Transverse colon (tissue), 4 donors: Measurements from ENCODE around the gene NELL2. TPM values are rescaled to one million over a fixed set of nuclear protein-coding genes. Genes with fewer than 3 reads are reported as not detected.

Experiments used
- DNase-seq: peaks from one replicate; pipeline ENCODE4 v3.0.0-alpha.2; 2019
- H3K27ac ChIP-seq, 4 donors: fragments of 200-600 bp; sonication (generic); 2 replicates each; pipeline ENCODE4 v1.5.1; 2016 to 2018; ENCODE audit warnings: inconsistent platforms in 4 of 4
- H3K27me3 ChIP-seq: fragments of 200-600 bp; sonication (generic); 2 replicates; pipeline ENCODE4 v1.5.1; 2017; ENCODE audit warnings: inconsistent platforms
- H3K36me3 ChIP-seq, 4 donors: fragments of 200-600 bp; sonication (generic); 2 replicates each; pipeline ENCODE4 v1.5.1; 2017 to 2019; ENCODE audit warnings: inconsistent platforms in 4 of 4
- H3K4me1 ChIP-seq, 4 donors: fragments of 200-600 bp; sonication (generic); 2 replicates each; pipeline ENCODE4 v1.5.1; 2017 to 2020; ENCODE audit warnings: inconsistent platforms in 4 of 4
- H3K4me3 ChIP-seq, 4 donors: fragments of 200-600 bp; sonication (generic); 1 replicate in 1 of 4; 2 replicates in 3 of 4; pipeline versions ENCODE4 v1.5.1 to v1.6.1; 2017 to 2019; ENCODE audit warnings: inconsistent platforms in 4 of 4
- H3K9me3 ChIP-seq, 2 donors: fragments of 200-600 bp; sonication (generic); 2 replicates each; pipeline ENCODE4 v1.5.1; 2017 to 2019; ENCODE audit warnings: inconsistent platforms in 2 of 2
- CTCF ChIP-seq, 5 experiments: fragments of 200-600 bp in 3 of 5; fragments of 450-650 bp in 2 of 5; sonication (generic) in 3 of 5; IDR thresholded peaks; 1 replicate in 2 of 5; 2 replicates in 3 of 5; pipeline ENCODE4 v1.5.1; 2016 to 2017; ENCODE audit warnings: antibody characterized with exemption in 5 of 5, inconsistent platforms in 3 of 5, mild to moderate bottlenecking in 2 of 5, moderate library complexity in 1 of 5
- EP300 ChIP-seq: sonication (generic); formaldehyde crosslinking; IDR thresholded peaks from one replicate; pipeline ENCODE4 v1.6.1; 2017; ENCODE audit warnings: antibody characterized with exemption, low read depth
- POLR2A ChIP-seq: fragments of 450-650 bp; IDR thresholded peaks from one replicate; pipeline ENCODE4 v1.6.1; 2016; ENCODE audit warnings: antibody characterized with exemption, mild to moderate bottlenecking, moderate library complexity
- POLR2AphosphoS5 ChIP-seq, 3 donors: sonication (generic); formaldehyde crosslinking; IDR thresholded peaks; one replicate each; pipeline ENCODE4 v1.6.1; 2016; ENCODE audit warnings: antibody characterized with exemption in 3 of 3
- WGBS, 2 donors: methylation state at CpG; one replicate each; pipeline ENCODE4 v1.1.5; 2018; ENCODE audit warnings: low coverage in 1 of 2; 5-methylcytosine and 5-hydroxymethylcytosine counted together
- in situ Hi-C, 4 donors: fragments of 200-750 bp; cut with MboI; loops; one replicate each; pipeline versions ENCODE4 v1.15.0 to v1.15.1; 2017; ENCODE audit warnings: low sequenced_read_pairs in 3 of 4, low pct_ligation_motif_present in 1 of 4, low pct_unique_long_range_greater_than_20kb in 1 of 4
- intact Hi-C: fragments of 100-400 bp; cut with DNase I; formaldehyde crosslinking; loops from one replicate; pipeline ENCODE4 v1.15.1; 2023; ENCODE audit warnings: low total_unique reads
- total RNA-seq, 4 donors: library from RNA; depleted of rRNA; stranded (reverse); fragments of >200 nt; gene quantifications; one replicate each; pipeline ENCODE4 v1.1.0, GENCODE V29; 2016

The NELL2 gene
- total RNA-seq, 4 donors from 2014 or later, result 1.4 to 10.5 (median 9.5) TPM

- no peak for TF ChIP-seq POLR2AphosphoS5 (IDR thresholded peaks at IDR 0.05)
- no peak for TF ChIP-seq POLR2A
- TF ChIP-seq CTCF (IDR thresholded peaks at IDR 0.05), result no peak
- TF ChIP-seq EP300, result no peak
- in situ Hi-C loops (no loop called here), intact Hi-C loops (no loop called here)
- Histone ChIP-seq H3K27ac (no peak overlapping the region), H3K4me3 (no peak overlapping the region), H3K9me3 (no peaks in the 10 kb centered on the region), H3K27me3 (no peaks in the 10 kb centered on the region), H3K4me1 (no peaks in the 10 kb centered on the region), H3K36me3 (no peaks in the 10 kb centered on the region)
- DNase-seq, result no peak
Measured at GRCh38 chr12:44490181-44490580, 385.9 kb downstream of the NELL2 start.

DNA sequence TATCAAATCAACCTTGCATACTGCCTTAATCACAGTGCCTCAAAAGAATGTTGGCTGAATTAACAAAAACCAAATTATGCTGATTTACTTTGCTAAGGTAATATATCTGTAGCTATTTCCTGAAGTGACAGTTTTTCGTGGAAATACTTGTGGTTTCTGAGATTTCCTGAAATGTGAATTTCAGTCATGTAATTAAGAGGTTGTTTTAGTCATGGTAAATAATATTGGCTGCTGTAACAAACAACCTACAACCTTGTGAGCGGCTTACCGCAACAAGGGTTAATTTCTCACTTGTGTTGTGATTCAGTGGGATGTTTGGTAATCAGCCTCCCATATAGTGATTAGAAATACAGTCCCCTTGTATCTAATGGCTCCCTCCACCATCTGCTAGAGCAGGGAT, 387.9 kb downstream of the NELL2 start:
- 36 to 83% methylated on average over 1 to 3 of the region's 3 CpGs for WGBS, 2 donors
- in situ Hi-C loops (no loop called here), intact Hi-C loops (no loop called here)
- H3K27me3 ChIP-seq, result no peaks in the 10 kb centered on the region
- H3K9me3 ChIP-seq, result no peaks in the 10 kb centered on the region
- H3K4me1 ChIP-seq, result no peaks in the 10 kb centered on the region
- H3K4me3 ChIP-seq, result no peak overlapping the region
- TF ChIP-seq EP300, result no peak
- no peak for TF ChIP-seq CTCF (IDR thresholded peaks at IDR 0.05)
- no peak for TF ChIP-seq POLR2A
- TF ChIP-seq POLR2AphosphoS5 (IDR thresholded peaks at IDR 0.05), result no peak
- H3K27ac ChIP-seq, result no peak overlapping the region
- no peak for DNase-seq
- H3K36me3 ChIP-seq, result no peaks in the 10 kb centered on the region

DNA sequence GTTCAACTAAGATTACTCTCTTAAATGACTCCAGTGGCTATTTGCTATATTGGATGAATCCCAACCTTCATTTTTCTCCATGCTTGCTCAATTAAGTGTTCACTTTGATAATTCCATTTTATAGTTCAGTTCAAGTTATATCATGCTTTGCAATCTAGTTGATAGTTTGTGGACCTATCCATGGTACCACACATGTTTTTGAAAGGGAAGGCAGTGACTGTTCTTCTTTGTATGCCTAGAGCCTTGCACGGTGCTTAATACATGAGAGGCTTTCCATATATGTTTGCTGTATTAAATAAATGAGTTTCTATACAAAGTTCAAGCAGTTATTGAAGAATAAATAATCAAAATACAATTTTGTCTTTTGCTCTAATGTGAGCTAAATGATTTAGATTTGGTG, 391.3 kb downstream of the NELL2 start:
- H3K4me3 ChIP-seq, result no peak overlapping the region
- intact Hi-C loops (no loop called here), in situ Hi-C loops (no loop called here)
- TF ChIP-seq EP300 (no peak), POLR2A (no peak), CTCF (IDR thresholded peaks at IDR 0.05) (no peak), POLR2AphosphoS5 (IDR thresholded peaks at IDR 0.05) (no peak)
- no peaks in the 10 kb centered on the region for H3K9me3 ChIP-seq
- H3K27me3 ChIP-seq, result no peaks in the 10 kb centered on the region
- no peaks in the 10 kb centered on the region for H3K36me3 ChIP-seq
- WGBS, 2 donors, result 67 to 84% methylated on average over 1 of the region's 1 CpG
- no peaks in the 10 kb centered on the region for H3K4me1 ChIP-seq
- no peak for DNase-seq
- no peak overlapping the region for H3K27ac ChIP-seq

GRCh38 chr12:44477331-44477980, 398.7 kb downstream of the NELL2 start:
- no peak for DNase-seq
- peaks cover 7 to 14% of the 10 kb centered on the region in 2 donors for H3K9me3 ChIP-seq
- WGBS, 2 donors, result 72 to 88% methylated on average over 3 to 6 of the region's 6 CpGs
- H3K36me3 ChIP-seq, result no peaks in the 10 kb centered on the region
- no peaks in the 10 kb centered on the region for H3K27me3 ChIP-seq
- no peak overlapping the region for H3K4me3 ChIP-seq
- H3K4me1 ChIP-seq, result no peaks in the 10 kb centered on the region
- in situ Hi-C loops, result no loop called here
- TF ChIP-seq EP300 (no peak), POLR2A (no peak), CTCF (IDR thresholded peaks at IDR 0.05) (no peak), POLR2AphosphoS5 (IDR thresholded peaks at IDR 0.05) (no peak)
- intact Hi-C loops, result no loop called here
- H3K27ac ChIP-seq, result no peak overlapping the region
